Thyroid gland (tissue), 4 donors: ENCODE results near the gene EHMT1. TPM values are rescaled to one million over a fixed set of nuclear protein-coding genes. Genes with fewer than 3 reads are reported as not detected.
"Not testable (repeated sequence)": the region's sequence is repeated elsewhere in the genome, so short reads cannot be mapped to it uniquely, and the experiment has no call there.

Source experiments
- DNase-seq, 2 donors: peaks; one replicate each; pipeline ENCODE4 v3.0.0-alpha.2; 2019
- H3K27ac ChIP-seq, 3 donors: fragments of 200-600 bp; sonication (generic); 1 replicate in 2 of 3; 2 replicates in 1 of 3; pipeline ENCODE4 v1.5.1; 2016 to 2019; ENCODE audit warnings: mild to moderate bottlenecking in 1 of 3, moderate library complexity in 1 of 3
- H3K27me3 ChIP-seq: fragments of 200-600 bp; sonication (generic); one replicate; pipeline ENCODE4 v1.5.1; 2019
- H3K36me3 ChIP-seq, 2 donors: fragments of 200-600 bp; sonication (generic); one replicate each; pipeline ENCODE4 v1.5.1; 2016 to 2019
- H3K4me1 ChIP-seq, 2 donors: fragments of 200-600 bp; sonication (generic); one replicate each; pipeline ENCODE4 v1.5.1; 2017 to 2019
- H3K4me3 ChIP-seq, 3 donors: fragments of 200-600 bp; sonication (generic); replicated peaks in 1 of 3; 1 replicate in 2 of 3; 2 replicates in 1 of 3; pipeline ENCODE4 v1.5.1; 2016; ENCODE audit warnings: mild to moderate bottlenecking in 1 of 3
- H3K9me3 ChIP-seq: fragments of 200-600 bp; sonication (generic); one replicate; pipeline ENCODE4 v1.5.1; 2017
- CTCF ChIP-seq, 6 experiments: fragments of 200-600 bp in 3 of 6; fragments of 450-650 bp in 3 of 6; sonication (generic) in 3 of 6; IDR thresholded peaks; one replicate each; pipeline ENCODE4 v1.5.1; 2016 to 2019; ENCODE audit warnings: antibody characterized with exemption in 6 of 6, mild to moderate bottlenecking in 2 of 6, inconsistent platforms in 1 of 6, moderate library complexity in 1 of 6
- POLR2A ChIP-seq, 2 donors: fragments of 450-650 bp; IDR thresholded peaks; one replicate each; pipeline ENCODE4 v1.6.1; 2017; ENCODE audit warnings: antibody characterized with exemption in 2 of 2, mild to moderate bottlenecking in 2 of 2, moderate library complexity in 1 of 2
- WGBS, 2 donors: methylation state at CpG; one replicate each; pipeline ENCODE4 v1.1.5; 2017; 5-methylcytosine and 5-hydroxymethylcytosine counted together
- intact Hi-C: fragments of 100-400 bp; cut with DNase I; formaldehyde crosslinking; loops from one replicate; pipeline ENCODE4 v1.15.1; 2023
- total RNA-seq, 4 donors: library from RNA; depleted of rRNA; stranded (reverse); fragments of >200 nt; gene quantifications; one replicate each; pipeline ENCODE4 v1.2.3, GENCODE V29; 2016

Gene EHMT1
- total RNA-seq, 4 donors from 2014 or later: 56.8 to 99.5 (median 94.4) TPM

DNA sequence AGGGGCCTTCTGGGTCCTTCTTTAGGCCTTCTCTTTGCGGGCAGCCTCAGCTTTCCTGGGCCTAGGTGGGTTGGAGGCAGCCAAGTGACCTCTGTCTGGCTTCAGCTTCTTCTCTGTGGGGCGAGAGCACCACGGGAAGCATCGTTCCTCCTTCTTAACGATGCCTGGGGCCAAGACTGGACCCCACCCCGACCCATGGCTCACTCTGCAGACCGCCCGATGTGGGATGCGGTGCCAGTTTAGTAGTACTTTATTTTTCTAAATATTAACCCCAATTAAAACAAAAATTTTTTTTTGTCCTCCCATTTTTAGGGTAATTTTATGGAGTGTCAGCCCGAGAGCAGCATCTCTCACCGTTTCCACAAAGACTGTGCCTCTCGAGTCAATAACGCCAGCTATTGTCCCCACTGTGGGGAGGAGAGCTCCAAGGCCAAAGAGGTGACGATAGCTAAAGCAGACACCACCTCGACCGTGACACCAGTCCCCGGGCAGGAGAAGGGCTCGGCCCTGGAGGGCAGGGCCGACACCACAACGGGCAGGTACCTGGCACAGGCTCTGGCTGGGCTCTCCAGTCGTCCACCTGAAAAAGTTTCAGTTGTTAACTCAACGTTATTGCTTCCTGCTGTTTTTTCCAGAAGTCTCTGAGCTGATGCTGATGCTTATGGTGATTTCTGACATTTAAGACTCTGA lies 157.6 kb downstream of the EHMT1 start:
- intact Hi-C loops: no loop called here
- no peaks in the 10 kb centered on the region for H3K27me3 ChIP-seq
- H3K27ac ChIP-seq: no peak overlapping the region
- H3K9me3 ChIP-seq: no peaks in the 10 kb centered on the region
- WGBS, 2 donors: 93 to 95% methylated on average over 21 to 22 of the region's 22 CpGs
- H3K36me3 ChIP-seq: peaks cover 46 to 48% of the 10 kb centered on the region in 2 donors
- no peak overlapping the region for H3K4me3 ChIP-seq
- no peaks in the 10 kb centered on the region for H3K4me1 ChIP-seq
- DNase-seq: no peak
- no peak for TF ChIP-seq CTCF (IDR thresholded peaks at IDR 0.05)
- no peak for TF ChIP-seq POLR2A (IDR thresholded peaks at IDR 0.05)

- H3K36me3 ChIP-seq: peaks cover 59 to 61% of the 10 kb centered on the region in 2 donors
- H3K27me3 ChIP-seq: no peaks in the 10 kb centered on the region
- TF ChIP-seq CTCF (IDR thresholded peaks at IDR 0.05) (no peak), POLR2A (IDR thresholded peaks at IDR 0.05) (no peak)
- DNase-seq: no peak
- no peak overlapping the region for H3K27ac ChIP-seq
- H3K4me3 ChIP-seq: no peak overlapping the region
- no peaks in the 10 kb centered on the region for H3K9me3 ChIP-seq
- 89 to 97% methylated on average over 20 of the region's 20 CpGs for WGBS, 2 donors
- intact Hi-C loops: no loop called here
- H3K4me1 ChIP-seq: no peaks in the 10 kb centered on the region
Observed at GRCh38 chr9:137777761-137778160, 159.0 kb downstream of the EHMT1 start.

DNA sequence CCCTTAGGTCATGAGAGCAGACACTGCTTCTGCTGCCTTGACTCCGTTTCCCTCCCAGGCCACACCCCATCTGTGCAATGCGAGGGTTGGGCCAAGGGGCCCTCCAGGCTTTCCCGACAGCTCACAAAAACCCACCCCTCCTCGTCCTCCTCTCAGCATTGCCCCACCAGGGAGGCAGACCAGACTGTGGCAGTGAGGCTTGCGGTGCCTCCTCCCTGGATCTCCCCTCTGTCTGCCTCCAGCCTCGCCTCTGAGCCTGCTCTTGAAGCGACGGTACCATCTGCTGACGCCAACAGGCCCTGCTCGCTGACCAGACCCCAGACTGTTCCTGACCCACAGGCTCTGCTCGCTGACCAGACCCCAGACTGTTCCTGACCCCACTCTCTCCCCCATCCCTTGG lies 159.5 kb downstream of the EHMT1 start:
- Histone ChIP-seq H3K36me3 (peaks cover 65 to 67% of the 10 kb centered on the region in 2 donors), H3K9me3 (no peaks in the 10 kb centered on the region), H3K27me3 (no peaks in the 10 kb centered on the region), H3K4me1 (no peaks in the 10 kb centered on the region), H3K27ac (no peak overlapping the region), H3K4me3 (no peak overlapping the region)
- TF ChIP-seq POLR2A (IDR thresholded peaks at IDR 0.05): no peak
- TF ChIP-seq CTCF (IDR thresholded peaks at IDR 0.05): no peak
- intact Hi-C loops: no loop called here
- no peak for DNase-seq
- 93 to 98% methylated on average over 11 of the region's 11 CpGs for WGBS, 2 donors

DNA sequence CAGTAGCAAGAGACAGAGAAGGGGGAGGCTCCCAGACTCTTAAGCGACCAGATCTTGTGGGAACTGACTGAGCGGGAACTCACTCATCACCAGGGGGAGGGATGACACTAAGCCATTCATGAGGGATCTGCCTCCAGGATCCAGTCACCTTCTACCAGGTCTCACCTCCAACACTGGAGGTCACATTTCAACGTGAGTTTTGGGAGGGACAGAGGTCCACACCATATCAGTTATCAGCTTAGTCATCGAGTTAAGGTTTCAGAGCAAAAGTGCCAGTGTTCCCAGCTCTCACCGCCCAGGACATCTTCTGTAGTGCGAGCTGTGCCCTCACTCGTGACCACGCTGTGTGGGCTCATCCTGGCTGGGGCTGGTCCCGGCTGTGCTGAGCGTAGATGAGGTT lies 160.1 kb downstream of the EHMT1 start:
- Histone ChIP-seq H3K9me3 (no peaks in the 10 kb centered on the region), H3K27ac (no peak overlapping the region), H3K4me3 (no peak overlapping the region), H3K4me1 (no peaks in the 10 kb centered on the region), H3K36me3 (peaks cover 67 to 71% of the 10 kb centered on the region in 2 donors), H3K27me3 (no peaks in the 10 kb centered on the region)
- DNase-seq: no peak
- WGBS, 2 donors: 93 to 96% methylated on average over 10 of the region's 10 CpGs
- intact Hi-C loops: no loop called here
- TF ChIP-seq CTCF (IDR thresholded peaks at IDR 0.05) (no peak), POLR2A (IDR thresholded peaks at IDR 0.05) (no peak)

DNA sequence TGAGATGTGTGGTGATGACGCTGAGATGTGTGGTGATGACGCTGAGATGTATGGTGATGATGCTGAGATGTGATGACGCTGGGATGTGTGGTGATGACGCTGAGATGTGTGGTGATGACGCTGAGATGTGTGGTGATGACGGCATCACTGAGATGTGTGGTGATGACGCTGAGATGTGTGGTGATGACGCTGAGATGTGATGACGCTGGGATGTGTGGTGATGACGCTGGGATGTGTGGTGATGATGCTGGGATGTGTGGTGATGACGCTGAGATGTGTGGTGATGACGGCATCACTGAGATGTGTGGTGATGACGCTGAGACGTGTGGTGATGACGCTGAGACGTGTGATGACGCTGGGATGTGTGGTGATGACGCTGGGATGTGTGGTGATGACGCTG lies 161.2 kb downstream of the EHMT1 start:
- H3K4me3 ChIP-seq, DNase-seq, H3K27me3 ChIP-seq, H3K4me1 ChIP-seq, H3K9me3 ChIP-seq, intact Hi-C loops, H3K27ac ChIP-seq: not testable (repeated sequence)
- WGBS, 2 donors: 96 to 97% methylated on average over 19 of the region's 19 CpGs
- peaks cover 67 to 76% of the 10 kb centered on the region in 2 donors for H3K36me3 ChIP-seq
